ENCODE measurements around the gene PFN3.
A peak's percentile ranks its signal among the peaks of the same experiment; 100 is the strongest.

The PFN3 gene

DNA sequence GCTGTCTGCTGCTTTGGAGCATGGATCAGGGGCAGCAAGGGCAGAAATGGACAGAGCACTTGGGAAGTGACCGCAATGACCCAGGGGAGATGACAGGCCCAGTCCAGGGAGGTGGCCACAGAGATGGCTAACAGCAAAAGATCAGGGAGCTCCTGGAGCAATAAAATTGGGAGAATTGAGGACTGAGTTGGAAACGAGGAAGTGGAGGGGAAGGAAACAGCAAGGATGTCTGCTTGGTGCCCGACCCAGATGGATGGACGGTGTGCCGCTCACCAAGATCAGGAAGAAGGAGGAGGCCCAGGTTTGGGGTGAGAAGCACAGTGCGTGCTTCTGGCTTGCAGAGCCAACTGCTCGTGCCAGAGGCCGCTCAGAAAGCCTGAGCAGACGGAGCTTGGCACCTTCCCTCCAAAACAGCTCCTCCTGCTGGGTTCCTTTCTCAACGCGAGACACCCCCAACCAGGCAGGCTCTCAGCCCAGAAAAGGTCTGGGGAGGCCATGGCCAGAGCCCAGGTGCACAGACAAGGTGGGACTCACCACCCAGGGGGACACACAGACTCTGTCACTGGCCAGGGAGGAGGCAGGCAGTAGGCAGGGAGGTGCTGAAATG, 17.9 kb downstream of the PFN3 start:
- Histone ChIP-seq H3K4me2 (ENCODE audit: low read length) (no peak overlapping the region), H3K4ac (ENCODE audit: low read depth, low read length) (no peak overlapping the region), H3K56ac (ENCODE audit: low read length) (no peak overlapping the region), H2BK5ac (ENCODE audit: low read length) (no peak overlapping the region), H2BK15ac (replicated peaks; ENCODE audit: low read depth) (no peak overlapping the region), H3K79me2 (ENCODE audit: control insufficient read depth, insufficient read depth, low read length) (no peaks in the 10 kb centered on the region), H3K4me1 (ENCODE audit: control insufficient read depth, low read depth, low read length) (no peaks in the 10 kb centered on the region), H4K8ac (ENCODE audit: low read depth, low read length) (no peak overlapping the region), H3K27me3 (ENCODE audit: insufficient read depth, low read length, poor library complexity) (no peaks in the 10 kb centered on the region), H2AK5ac (ENCODE audit: low read length) (no peak overlapping the region), H3K36me3 (ENCODE audit: control insufficient read depth, insufficient read depth, low read length) (no peaks in the 10 kb centered on the region), H3K4me3 (ENCODE audit: low read length) (no peak overlapping the region), H3K18ac (ENCODE audit: low read length) (no peak overlapping the region), H4K5ac (ENCODE audit: low read length) (no peak overlapping the region), H3K9ac (ENCODE audit: low read length) (no peak overlapping the region), H3K79me1 (ENCODE audit: low read length) (no peaks in the 10 kb centered on the region), H3K23ac (ENCODE audit: low read length) (no peak overlapping the region), H3K27ac (ENCODE audit: low read depth, low read length) (no peak overlapping the region), H2BK120ac (ENCODE audit: low read depth, low read length) (no peak overlapping the region)
- peak; percentile 59 for DNase-seq
- WGBS (ENCODE audit: extremely low coverage, insufficient coverage, low lambda C conversion rate) = no CpG with 5 or more reads among the region's 11 CpGs

DNA sequence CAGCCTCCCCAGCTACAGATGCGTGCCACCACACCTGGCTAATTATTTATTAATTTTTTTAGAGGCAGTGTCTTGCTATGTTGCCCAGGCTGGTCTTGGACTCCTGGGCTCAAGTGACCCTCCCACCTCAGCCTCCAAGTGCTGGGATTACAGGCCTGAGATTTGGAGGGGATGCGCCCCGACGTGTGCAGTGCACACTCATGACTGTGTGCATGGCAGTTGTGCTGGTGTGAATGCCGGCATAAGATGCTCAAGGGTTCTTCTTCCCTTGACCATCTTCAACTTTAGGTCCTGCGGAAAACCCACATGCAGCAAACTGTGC, 19.7 kb downstream of the PFN3 start:
- no peaks in the 10 kb centered on the region for H3K4me1 ChIP-seq (ENCODE audit: control insufficient read depth, low read depth, low read length)
- H2BK15ac ChIP-seq (replicated peaks; ENCODE audit: low read depth) = no peak overlapping the region
- no CpG with 5 or more reads among the region's 6 CpGs for WGBS (ENCODE audit: extremely low coverage, insufficient coverage, low lambda C conversion rate)
- H3K79me2 ChIP-seq (ENCODE audit: control insufficient read depth, insufficient read depth, low read length) = no peaks in the 10 kb centered on the region
- H3K79me1 ChIP-seq (ENCODE audit: low read length) = no peaks in the 10 kb centered on the region
- no peak overlapping the region for H2BK120ac ChIP-seq (ENCODE audit: low read depth, low read length)
- H2AK5ac ChIP-seq (ENCODE audit: low read length) = no peak overlapping the region
- no peak overlapping the region for H3K9ac ChIP-seq (ENCODE audit: low read length)
- no peak overlapping the region for H3K27ac ChIP-seq (ENCODE audit: low read depth, low read length)
- H4K8ac ChIP-seq (ENCODE audit: low read depth, low read length) = no peak overlapping the region
- H2BK5ac ChIP-seq (ENCODE audit: low read length) = no peak overlapping the region
- no peak overlapping the region for H4K5ac ChIP-seq (ENCODE audit: low read length)
- no peaks in the 10 kb centered on the region for H3K36me3 ChIP-seq (ENCODE audit: control insufficient read depth, insufficient read depth, low read length)
- no peak overlapping the region for H3K4ac ChIP-seq (ENCODE audit: low read depth, low read length)
- no peak overlapping the region for H3K4me2 ChIP-seq (ENCODE audit: low read length)
- no peaks in the 10 kb centered on the region for H3K27me3 ChIP-seq (ENCODE audit: insufficient read depth, low read length, poor library complexity)
- no peak for DNase-seq
- H3K23ac ChIP-seq (ENCODE audit: low read length) = no peak overlapping the region
- no peak overlapping the region for H3K4me3 ChIP-seq (ENCODE audit: low read length)
- no peak overlapping the region for H3K56ac ChIP-seq (ENCODE audit: low read length)
- H3K18ac ChIP-seq (ENCODE audit: low read length) = no peak overlapping the region

DNA sequence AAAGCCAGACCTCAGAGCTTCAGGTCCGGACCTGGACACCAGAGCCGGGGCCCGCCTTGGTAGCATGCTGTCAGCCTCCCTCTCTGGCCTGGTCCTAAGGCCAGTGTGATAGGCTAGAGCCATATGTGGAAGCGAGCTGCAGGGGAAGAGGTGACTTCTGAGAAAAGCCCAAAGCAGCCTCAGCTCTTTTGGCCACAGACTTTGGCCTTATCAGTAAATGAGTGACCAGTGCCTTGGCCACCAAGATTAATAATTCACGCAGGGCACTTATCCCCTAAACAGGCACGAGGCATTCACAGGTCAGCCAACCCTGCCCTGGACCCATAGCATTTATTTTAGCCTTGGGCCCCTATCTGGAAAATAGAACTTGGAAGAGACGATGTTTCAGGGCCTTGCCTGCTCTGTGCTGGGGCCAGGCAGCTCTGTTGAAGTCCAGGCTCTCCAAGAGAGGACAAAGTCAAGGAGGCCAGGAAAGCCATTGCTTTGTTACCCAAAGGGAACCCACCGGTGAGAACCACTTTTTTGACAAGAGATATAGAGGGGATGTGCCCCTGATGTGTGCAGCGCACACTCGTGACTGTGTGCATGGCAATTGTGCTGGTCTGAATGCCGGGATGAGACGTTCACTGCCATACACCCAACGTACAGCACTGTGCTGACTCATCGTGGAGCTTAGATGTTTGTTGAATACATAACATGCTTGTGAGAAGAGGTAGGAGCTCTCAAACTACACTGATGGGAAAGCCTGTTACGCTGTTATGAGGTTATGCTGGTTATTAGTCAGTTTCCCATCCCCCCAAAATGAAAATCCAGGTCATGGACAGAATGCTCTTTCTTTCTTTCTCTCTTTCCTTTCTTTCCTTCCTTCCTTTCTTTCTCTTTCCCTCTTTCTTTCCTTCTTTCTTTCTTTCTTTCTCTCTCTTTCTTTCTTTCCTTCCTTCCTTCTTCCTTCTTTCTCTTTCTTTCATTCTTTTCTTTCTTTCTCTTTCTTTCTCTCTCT, 21.3 kb downstream of the PFN3 start:
- Histone ChIP-seq H4K8ac (ENCODE audit: low read depth, low read length) (no peak overlapping the region), H3K27me3 (ENCODE audit: insufficient read depth, low read length, poor library complexity) (no peaks in the 10 kb centered on the region), H3K27ac (ENCODE audit: low read depth, low read length) (no peak overlapping the region), H3K36me3 (ENCODE audit: control insufficient read depth, insufficient read depth, low read length) (no peaks in the 10 kb centered on the region), H2BK5ac (ENCODE audit: low read length) (no peak overlapping the region), H3K18ac (ENCODE audit: low read length) (no peak overlapping the region), H3K4ac (ENCODE audit: low read depth, low read length) (no peak overlapping the region), H2BK120ac (ENCODE audit: low read depth, low read length) (no peak overlapping the region), H3K79me2 (ENCODE audit: control insufficient read depth, insufficient read depth, low read length) (no peaks in the 10 kb centered on the region), H3K4me1 (ENCODE audit: control insufficient read depth, low read depth, low read length) (no peaks in the 10 kb centered on the region), H3K23ac (ENCODE audit: low read length) (no peak overlapping the region), H2BK15ac (replicated peaks; ENCODE audit: low read depth) (no peak overlapping the region), H3K4me2 (ENCODE audit: low read length) (no peak overlapping the region), H3K79me1 (ENCODE audit: low read length) (no peaks in the 10 kb centered on the region), H2AK5ac (ENCODE audit: low read length) (no peak overlapping the region), H3K9ac (ENCODE audit: low read length) (no peak overlapping the region), H3K56ac (ENCODE audit: low read length) (no peak overlapping the region), H4K5ac (ENCODE audit: low read length) (no peak overlapping the region), H3K4me3 (ENCODE audit: low read length) (no peak overlapping the region)
- no peak for DNase-seq
- WGBS (ENCODE audit: extremely low coverage, insufficient coverage, low lambda C conversion rate) = no CpG with 5 or more reads among the region's 15 CpGs

DNA sequence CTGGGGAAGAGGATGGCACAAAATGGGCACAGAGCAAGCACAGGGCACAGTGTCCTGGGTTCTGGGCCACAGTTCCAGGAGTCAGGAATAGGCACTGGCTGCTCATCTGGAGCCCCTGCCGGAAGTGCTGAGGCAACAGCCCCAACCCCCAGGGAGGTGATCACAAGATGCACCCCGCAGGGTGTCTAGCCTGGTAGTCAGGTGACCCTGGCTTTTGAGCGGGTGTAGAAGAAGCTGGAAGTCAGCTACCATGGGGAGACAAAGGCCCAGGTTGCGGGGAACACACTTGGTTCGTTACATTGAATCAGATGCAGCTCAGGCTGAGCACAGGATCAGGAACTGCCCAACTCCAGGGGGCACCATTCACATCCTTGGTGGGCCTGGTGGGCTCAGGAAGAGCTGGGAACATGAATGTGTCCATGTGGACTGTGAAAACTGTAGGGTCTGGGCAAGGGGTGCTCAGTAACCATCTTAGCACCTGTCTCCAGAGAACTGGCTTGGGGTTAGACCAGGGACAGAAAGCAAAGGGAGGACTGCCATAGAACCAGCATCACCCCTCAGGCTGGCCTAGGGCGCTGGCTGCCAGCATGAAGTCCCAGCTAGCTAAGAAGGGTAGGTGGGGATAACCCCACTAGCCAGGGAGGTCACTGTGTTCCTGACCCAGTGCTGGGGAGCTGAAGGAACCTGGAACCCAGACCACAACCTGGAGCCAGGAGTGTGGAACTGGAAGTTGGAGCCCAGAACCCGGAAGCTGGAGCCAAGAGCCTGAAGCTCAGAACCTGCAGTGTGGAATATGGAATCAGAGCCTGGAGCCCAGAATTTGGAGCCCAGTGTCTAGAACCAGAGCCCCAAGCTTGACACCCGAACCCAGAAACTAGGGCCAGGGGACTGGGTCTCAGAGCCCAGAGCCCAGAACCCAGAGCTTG, 22.3 kb downstream of the PFN3 start:
- no peak overlapping the region for H3K27ac ChIP-seq (ENCODE audit: low read depth, low read length)
- H3K36me3 ChIP-seq (ENCODE audit: control insufficient read depth, insufficient read depth, low read length) = no peaks in the 10 kb centered on the region
- no CpG with 5 or more reads among the region's 8 CpGs for WGBS (ENCODE audit: extremely low coverage, insufficient coverage, low lambda C conversion rate)
- no peaks in the 10 kb centered on the region for H3K79me2 ChIP-seq (ENCODE audit: control insufficient read depth, insufficient read depth, low read length)
- H2BK5ac ChIP-seq (ENCODE audit: low read length) = no peak overlapping the region
- no peak overlapping the region for H2AK5ac ChIP-seq (ENCODE audit: low read length)
- no peak overlapping the region for H4K8ac ChIP-seq (ENCODE audit: low read depth, low read length)
- H4K5ac ChIP-seq (ENCODE audit: low read length) = no peak overlapping the region
- H3K4me2 ChIP-seq (ENCODE audit: low read length) = no peak overlapping the region
- DNase-seq = no peak
- no peak overlapping the region for H3K4me3 ChIP-seq (ENCODE audit: low read length)
- no peaks in the 10 kb centered on the region for H3K4me1 ChIP-seq (ENCODE audit: control insufficient read depth, low read depth, low read length)
- H2BK120ac ChIP-seq (ENCODE audit: low read depth, low read length) = no peak overlapping the region
- no peak overlapping the region for H3K4ac ChIP-seq (ENCODE audit: low read depth, low read length)
- no peak overlapping the region for H2BK15ac ChIP-seq (replicated peaks; ENCODE audit: low read depth)
- no peak overlapping the region for H3K56ac ChIP-seq (ENCODE audit: low read length)
- H3K9ac ChIP-seq (ENCODE audit: low read length) = no peak overlapping the region
- no peaks in the 10 kb centered on the region for H3K27me3 ChIP-seq (ENCODE audit: insufficient read depth, low read length, poor library complexity)
- no peak overlapping the region for H3K18ac ChIP-seq (ENCODE audit: low read length)
- no peaks in the 10 kb centered on the region for H3K79me1 ChIP-seq (ENCODE audit: low read length)
- H3K23ac ChIP-seq (ENCODE audit: low read length) = no peak overlapping the region

DNA sequence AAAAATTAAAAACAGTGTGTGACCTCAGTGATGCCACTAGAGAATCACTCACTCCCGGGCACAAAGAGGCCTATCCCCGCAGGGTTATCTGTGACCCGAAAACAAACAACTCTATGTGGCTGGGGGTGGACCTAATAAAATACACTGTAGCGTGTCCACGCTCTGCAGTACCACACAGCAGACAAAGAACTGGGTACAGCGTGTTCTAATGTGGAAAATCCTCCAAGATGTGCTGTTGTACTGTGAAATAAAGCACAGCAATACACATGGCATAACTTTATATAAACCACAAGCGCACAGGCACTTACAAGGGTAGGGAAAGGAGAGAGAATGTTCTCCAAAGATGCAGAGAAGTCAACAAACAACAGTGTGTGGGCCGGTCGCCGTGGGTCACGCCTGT, 24.4 kb downstream of the PFN3 start:
- no peak overlapping the region for H2BK120ac ChIP-seq (ENCODE audit: low read depth, low read length)
- H4K8ac ChIP-seq (ENCODE audit: low read depth, low read length) = no peak overlapping the region
- H2BK5ac ChIP-seq (ENCODE audit: low read length) = no peak overlapping the region
- no peak overlapping the region for H3K4me3 ChIP-seq (ENCODE audit: low read length)
- no CpG with 5 or more reads among the region's 11 CpGs for WGBS (ENCODE audit: extremely low coverage, insufficient coverage, low lambda C conversion rate)
- no peaks in the 10 kb centered on the region for H3K79me1 ChIP-seq (ENCODE audit: low read length)
- no peak overlapping the region for H2BK15ac ChIP-seq (replicated peaks; ENCODE audit: low read depth)
- H4K5ac ChIP-seq (ENCODE audit: low read length) = no peak overlapping the region
- H3K56ac ChIP-seq (ENCODE audit: low read length) = no peak overlapping the region
- no peak overlapping the region for H2AK5ac ChIP-seq (ENCODE audit: low read length)
- H3K18ac ChIP-seq (ENCODE audit: low read length) = no peak overlapping the region
- H3K79me2 ChIP-seq (ENCODE audit: control insufficient read depth, insufficient read depth, low read length) = no peaks in the 10 kb centered on the region
- peaks cover 3% of the 10 kb centered on the region for H3K4me1 ChIP-seq (ENCODE audit: control insufficient read depth, low read depth, low read length)
- no peaks in the 10 kb centered on the region for H3K27me3 ChIP-seq (ENCODE audit: insufficient read depth, low read length, poor library complexity)
- H3K9ac ChIP-seq (ENCODE audit: low read length) = no peak overlapping the region
- H3K4ac ChIP-seq (ENCODE audit: low read depth, low read length) = no peak overlapping the region
- no peaks in the 10 kb centered on the region for H3K36me3 ChIP-seq (ENCODE audit: control insufficient read depth, insufficient read depth, low read length)
- no peak overlapping the region for H3K27ac ChIP-seq (ENCODE audit: low read depth, low read length)
- H3K4me2 ChIP-seq (ENCODE audit: low read length) = no peak overlapping the region
- no peak for DNase-seq
- peak overlapping the region; percentile 45 for H3K23ac ChIP-seq (ENCODE audit: low read length)

All from mesendoderm (in vitro differentiated cells).